ENCODE measurements around the gene CRYGS.
"Not testable (repeated sequence)": the region's sequence is repeated elsewhere in the genome, so short reads cannot be mapped to it uniquely, and the experiment has no call there.

The CRYGS gene

GRCh38 chr3:186544281-186544680 lies at the start of gene CRYGS:
Gene CRYGS, minus strand, starts transcription at chr3:186544380. Its CDS starts 54 bp downstream, at chr3:186544326.
- no peak for DNase-seq (ENCODE audit: low read depth in 1 of 2, low spot score in 1 of 2)

DNA sequence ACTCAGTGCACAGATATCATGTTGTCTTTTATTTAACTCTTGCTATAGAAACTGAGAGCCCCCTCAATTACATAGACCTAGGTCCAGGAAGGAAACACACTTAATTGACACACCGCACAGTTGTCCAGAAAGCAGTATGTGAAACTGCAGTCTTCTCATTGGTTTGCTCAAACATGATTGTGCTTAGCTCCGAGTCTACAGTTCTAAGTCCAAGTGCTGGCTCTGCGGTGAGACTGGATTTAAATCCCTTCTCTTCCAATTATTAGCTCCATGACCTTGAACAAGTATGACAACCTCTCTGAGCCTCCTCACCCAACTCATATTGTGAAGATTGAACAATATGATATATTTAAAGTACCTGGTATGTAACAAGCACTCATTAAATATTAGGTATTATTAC lies 49.7 kb upstream of the CRYGS start:
- no peak for DNase-seq (ENCODE audit: low read depth in 1 of 2, low spot score in 1 of 2)

- DNase-seq (ENCODE audit: low read depth in 1 of 2, low spot score in 1 of 2), result no peak
These were observed 48.5 kb upstream of the CRYGS start for GRCh38 chr3:186592682-186593081.

GRCh38 chr3:186590580-186591295 lies 46.6 kb upstream of the CRYGS start:
- no peak for DNase-seq (ENCODE audit: low read depth in 1 of 2, low spot score in 1 of 2)

DNA sequence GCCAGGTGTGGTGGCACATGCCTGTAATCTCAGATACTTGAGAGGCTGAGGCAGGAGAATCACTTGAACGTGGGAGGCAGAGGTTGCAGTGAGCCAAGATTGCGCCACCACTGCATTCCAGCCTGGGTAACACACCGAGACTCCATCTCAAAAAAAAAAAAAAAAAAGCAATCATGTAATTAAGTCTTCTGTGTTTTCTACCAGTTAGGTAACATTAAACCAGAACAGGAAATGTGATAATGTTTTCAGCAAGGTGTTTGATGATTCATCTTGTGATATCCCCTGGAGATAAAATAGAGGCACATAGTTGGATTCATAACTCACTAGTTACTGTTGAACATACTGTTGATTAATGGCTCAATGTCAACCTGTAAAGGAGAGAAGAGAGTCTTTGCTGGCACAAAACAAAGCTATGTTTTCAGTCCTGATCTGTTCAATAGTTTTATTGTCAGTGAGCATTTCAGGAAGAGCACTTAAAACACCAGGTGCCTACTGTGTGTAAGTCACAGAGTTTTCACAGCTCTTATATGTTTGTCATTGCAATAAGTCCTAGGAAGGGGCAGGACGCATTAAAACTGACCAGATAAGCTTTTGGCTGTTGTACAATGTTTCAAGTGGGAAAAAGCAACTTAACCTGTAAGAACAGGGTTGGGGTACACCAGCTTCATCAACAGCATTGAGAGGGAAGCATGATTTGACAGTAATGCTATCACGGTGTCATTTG lies 45.8 kb upstream of the CRYGS start:
- no peak for DNase-seq (ENCODE audit: low read depth in 1 of 2, low spot score in 1 of 2)

DNA sequence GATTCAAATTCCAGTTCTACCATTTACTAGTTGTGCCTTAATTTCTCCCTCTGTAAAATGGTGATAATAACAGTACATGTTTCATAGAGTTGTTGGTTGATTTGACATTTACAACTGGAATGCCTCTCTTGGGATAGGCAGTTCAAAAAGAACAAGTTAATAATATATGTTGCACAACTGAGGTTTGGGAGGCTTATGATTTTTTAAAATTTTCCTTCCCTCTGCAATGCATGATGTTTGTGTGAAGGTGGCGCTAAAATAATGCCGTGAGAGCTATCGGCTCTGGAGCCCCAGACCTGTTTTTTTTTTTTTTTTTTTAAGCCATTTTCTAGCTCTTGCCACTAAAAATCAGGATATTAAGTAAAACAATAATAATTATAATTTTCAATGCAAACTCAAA lies 44.9 kb upstream of the CRYGS start:
- no peak for DNase-seq (ENCODE audit: low read depth in 1 of 2, low spot score in 1 of 2)

GRCh38 chr3:186588632-186589031 lies 44.5 kb upstream of the CRYGS start:
- DNase-seq (ENCODE audit: low read depth in 1 of 2, low spot score in 1 of 2), result no peak

- DNase-seq (ENCODE audit: low read depth in 1 of 2, low spot score in 1 of 2), result no peak
These were observed 43.0 kb upstream of the CRYGS start for GRCh38 chr3:186587183-186587582.

DNA sequence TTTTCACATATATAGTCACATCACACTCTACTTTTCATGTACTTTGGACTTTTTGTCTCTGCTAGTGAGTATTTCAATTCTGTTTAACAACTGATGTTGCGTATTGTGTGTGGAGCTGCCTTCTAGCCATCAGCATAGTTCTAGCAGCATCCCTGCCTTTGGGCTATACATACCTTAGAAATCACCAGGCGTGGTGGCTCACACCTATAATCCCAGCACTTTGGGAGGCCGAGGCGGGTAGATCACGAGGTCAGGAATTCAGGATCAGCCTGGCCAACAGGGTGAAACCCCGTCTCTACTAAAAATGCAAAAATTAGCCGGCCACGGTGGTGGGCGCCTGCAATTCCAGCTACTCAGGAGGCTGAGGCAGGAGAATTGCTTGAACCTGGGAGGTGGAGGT lies 42.1 kb upstream of the CRYGS start:
- DNase-seq (ENCODE audit: low read depth in 1 of 2, low spot score in 1 of 2), result not testable (repeated sequence)

DNA sequence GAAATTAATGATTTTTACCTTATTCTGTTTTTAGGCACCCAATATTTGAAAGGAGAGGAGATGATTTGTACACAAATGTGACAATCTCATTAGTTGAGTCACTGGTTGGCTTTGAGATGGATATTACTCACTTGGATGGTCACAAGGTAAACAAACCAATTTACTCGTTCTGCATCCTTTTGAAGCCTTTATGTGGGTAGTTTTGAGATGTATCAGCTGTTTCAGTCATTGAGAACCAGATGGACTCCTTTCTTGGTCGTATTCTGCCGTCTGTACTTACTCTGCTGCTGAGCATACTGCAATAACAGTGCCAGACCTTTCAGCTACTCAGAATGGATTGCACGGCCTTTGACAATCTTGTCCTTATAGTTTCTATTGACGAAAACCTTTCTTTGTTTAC lies 39.7 kb upstream of the CRYGS start:
- DNase-seq (ENCODE audit: low read depth in 1 of 2, low spot score in 1 of 2), result no peak

GRCh38 chr3:186582541-186582940 lies 38.4 kb upstream of the CRYGS start:
- DNase-seq (ENCODE audit: low read depth in 1 of 2, low spot score in 1 of 2), result no peak

DNA sequence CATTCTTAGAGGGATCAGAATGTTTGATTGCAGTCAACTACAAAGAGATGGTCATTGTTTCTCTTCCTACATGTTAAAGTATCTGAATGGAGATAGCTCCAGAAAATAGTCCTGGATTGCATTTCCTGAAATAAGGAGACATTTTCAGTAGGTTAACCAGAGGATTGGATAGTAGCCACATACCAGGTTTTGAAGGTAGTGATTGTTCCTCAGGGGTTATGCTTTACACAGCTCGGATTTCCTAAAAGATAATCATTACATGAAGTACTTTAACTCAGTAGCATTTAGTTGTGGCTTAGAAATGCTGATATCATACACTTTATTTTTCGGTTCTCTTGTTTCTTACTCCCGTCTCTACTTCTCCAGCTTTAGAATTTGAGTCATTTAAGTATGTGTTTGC lies 36.6 kb upstream of the CRYGS start:
- no peak for DNase-seq (ENCODE audit: low read depth in 1 of 2, low spot score in 1 of 2)

DNA sequence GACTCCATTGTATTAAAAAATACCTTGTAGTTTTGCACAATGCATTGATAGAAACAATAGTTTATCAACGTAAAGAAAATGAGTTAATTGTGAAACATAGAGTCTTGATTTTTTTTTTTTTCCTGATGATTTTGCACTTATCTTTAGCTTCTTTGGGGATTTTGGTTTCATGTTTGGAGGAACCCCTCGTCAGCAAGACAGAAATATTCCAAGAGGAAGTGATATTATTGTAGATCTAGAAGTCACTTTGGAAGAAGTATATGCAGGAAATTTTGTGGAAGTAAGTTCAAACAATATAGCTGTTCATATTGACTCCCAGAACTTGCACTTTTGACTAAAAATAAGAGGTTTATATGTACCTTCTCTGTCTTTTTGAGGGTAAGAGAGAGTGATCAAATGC lies 33.3 kb upstream of the CRYGS start:
- no peak for DNase-seq (ENCODE audit: low read depth in 1 of 2, low spot score in 1 of 2)

- DNase-seq (ENCODE audit: low read depth in 1 of 2, low spot score in 1 of 2), result no peak
These were observed 27.4 kb upstream of the CRYGS start for GRCh38 chr3:186571644-186572013.

DNA sequence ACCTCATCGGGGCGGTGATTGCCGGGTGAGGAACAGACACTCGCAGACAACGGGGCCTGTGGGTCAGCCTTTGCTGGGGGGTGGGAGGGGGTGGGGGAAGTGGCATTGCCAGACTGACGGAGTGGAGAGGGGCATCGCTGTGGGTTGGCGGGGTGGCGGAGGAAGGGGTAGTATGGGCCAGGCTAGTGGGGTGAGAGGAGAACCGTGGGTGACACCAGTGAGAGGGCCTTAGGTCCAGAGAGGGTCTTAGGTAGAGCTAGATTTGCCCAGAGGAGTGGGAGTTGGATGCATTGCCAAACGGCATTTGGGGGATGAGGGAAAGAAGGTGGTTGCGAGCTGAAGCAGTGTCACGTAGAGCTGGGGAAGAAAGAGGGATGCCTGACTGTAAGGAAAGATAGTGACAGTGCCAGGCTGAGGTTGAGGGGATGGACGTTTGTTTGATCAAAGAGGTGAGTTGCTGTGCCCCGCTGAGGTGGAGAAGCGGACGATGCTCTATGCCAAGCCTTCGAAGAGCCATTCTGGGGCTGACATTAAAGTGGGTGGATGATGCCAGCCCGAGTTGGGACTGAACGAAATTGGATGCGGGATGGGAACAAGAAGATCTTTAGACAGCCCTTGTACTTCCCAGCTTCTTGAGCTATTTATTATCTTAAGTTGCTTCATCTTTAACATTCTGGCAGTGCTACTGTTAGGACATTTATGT lies 26.9 kb upstream of the CRYGS start:
- DNase-seq (ENCODE audit: low read depth in 1 of 2, low spot score in 1 of 2), result no peak

- DNase-seq (ENCODE audit: low read depth in 1 of 2, low spot score in 1 of 2), result peak; percentile 95 to 97
These were observed 26.1 kb upstream of the CRYGS start, which contains the start of gene DNAJB11 for GRCh38 chr3:186570096-186570940. Gene DNAJB11, plus strand, starts transcription at chr3:186570720. Its CDS starts 178 bp downstream, at chr3:186570898.

DNA sequence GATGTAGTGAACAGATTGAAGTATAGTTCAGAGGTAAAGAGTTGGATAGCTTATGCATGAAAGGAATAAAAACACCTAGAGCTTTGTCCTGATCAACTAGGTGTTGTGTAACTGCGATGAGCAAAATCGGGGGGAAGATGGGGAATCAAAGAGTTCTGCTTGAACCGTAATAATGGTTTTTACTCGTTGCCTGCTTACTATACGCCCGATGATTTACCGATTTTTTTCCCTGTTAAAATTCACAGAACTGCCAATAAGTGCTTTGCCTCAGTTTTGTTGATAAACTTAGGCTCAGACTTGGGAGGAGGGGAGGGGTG lies 25.6 kb upstream of the CRYGS start:
- no peak for DNase-seq (ENCODE audit: low read depth in 1 of 2, low spot score in 1 of 2)

DNA sequence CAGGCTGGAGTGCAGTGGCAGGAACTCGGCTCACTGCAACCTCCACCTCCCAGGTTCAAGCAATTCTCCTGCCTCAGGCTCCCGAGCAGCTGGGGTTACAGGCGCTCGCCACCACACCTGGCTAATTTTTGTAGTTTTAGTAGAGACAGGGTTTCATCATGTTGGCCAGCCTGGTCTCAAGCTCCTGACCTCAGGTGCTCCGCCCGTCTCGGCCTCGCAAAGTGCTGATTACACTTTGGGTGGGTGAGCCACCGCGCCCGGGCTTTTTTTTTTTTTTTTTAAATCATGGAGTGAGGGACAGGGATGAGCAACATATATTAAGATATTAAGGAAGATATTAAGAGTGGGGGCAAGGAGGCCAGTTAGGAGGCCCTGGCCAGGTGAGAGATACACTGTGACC lies 25.2 kb upstream of the CRYGS start:
- DNase-seq (ENCODE audit: low read depth in 1 of 2, low spot score in 1 of 2), result not testable (repeated sequence)

- peak; percentile 93 to 96 for DNase-seq (ENCODE audit: low read depth in 1 of 2, low spot score in 1 of 2)
These were observed 23.1 kb upstream of the CRYGS start, which contains the start of gene TBCCD1 for GRCh38 chr3:186567072-186567921. Gene TBCCD1, minus strand, starts transcription at chr3:186567339. Its CDS starts 3,010 bp downstream, at chr3:186564329.

DNA sequence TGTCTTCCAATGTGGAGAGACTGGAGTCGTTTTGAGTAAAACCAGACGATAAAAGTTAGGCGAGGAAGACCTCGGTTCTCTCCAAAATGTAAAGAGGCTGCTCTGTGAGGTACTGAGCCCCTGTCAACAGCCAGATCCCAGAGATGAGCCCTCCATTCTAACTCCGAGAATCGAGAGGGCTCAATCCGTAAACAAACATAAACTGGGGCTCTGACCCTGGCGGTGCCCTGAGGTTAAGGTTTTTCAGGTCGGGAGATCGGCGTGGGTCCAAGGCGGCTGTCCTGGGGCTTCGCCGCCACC lies 22.5 kb upstream of the CRYGS start:
- DNase-seq (ENCODE audit: low read depth in 1 of 2, low spot score in 1 of 2), result no peak

Data from activated T-helper 1 cell treated with anti-CD3 and anti-CD28 coated beads, Interleukin-2, amount 50 U/mL, for 16 hours (primary cell).